T-helper 1 cell treated with Interleukin-12 subunit alpha and Interleukin-12 subunit beta and Interleukin-4 antibody, amounts not matched to agents 30 μg/mL and 1 μg/mL, for 36 hours (primary cell): ENCODE measurements around the gene MXD4.

Experiments used
- H3K27ac Mint-ChIP-seq: one replicate; pipeline ENCODE4 v1.8.0; 2021; ENCODE audit warnings: mild to moderate bottlenecking, mixed read lengths
- H3K27me3 Mint-ChIP-seq: one replicate; pipeline ENCODE4 v1.8.0; 2021; ENCODE audit warnings: low read depth, mixed read lengths
- H3K36me3 Mint-ChIP-seq: one replicate; pipeline ENCODE4 v1.8.0; 2021; ENCODE audit warnings: low read depth, mixed read lengths
- H3K4me1 Mint-ChIP-seq: one replicate; pipeline ENCODE4 v1.8.0; 2021; ENCODE audit warnings: low read depth, mixed read lengths
- H3K4me3 Mint-ChIP-seq: one replicate; pipeline ENCODE4 v1.8.0; 2021; ENCODE audit warnings: mild to moderate bottlenecking, moderate library complexity, mixed read lengths
- H3K9me3 Mint-ChIP-seq: one replicate; pipeline ENCODE4 v1.8.0; 2021; ENCODE audit warnings: mixed read lengths

MXD4 gene

DNA sequence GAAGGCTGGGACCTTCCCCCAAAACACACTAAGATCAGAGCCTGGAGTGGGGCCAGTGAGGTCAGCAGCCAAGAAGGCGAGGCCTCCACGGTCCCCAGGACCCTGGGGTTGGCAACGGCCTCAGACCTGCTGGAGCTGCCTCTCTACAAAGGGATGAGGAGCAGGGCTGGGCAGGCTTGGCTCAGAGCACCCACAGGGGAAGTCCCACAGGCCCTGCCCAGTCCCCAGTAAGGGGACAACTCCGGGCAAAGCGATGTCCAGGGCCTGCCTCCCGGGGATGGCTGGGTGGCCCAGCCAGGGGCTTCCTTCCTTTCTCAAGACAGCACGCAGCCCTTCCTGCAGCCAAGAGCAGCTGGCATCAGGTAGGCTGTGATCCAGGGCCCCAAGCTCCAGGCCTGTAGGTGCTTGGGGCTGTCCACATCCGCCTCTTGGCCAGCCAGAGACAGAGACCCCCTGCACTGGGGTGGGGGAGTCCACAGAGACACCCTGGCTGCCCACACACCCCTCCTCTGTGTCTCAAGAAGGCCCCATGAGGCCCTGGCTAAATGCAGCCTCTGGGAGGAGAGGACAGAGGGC is 5.7 kb downstream of the MXD4 start:
- Mint-ChIP-seq H3K4me3 (no peak overlapping the region), H3K27ac (no peak overlapping the region), H3K36me3 (peaks cover 2% of the 10 kb centered on the region), H3K4me1 (no peaks in the 10 kb centered on the region), H3K27me3 (no peaks in the 10 kb centered on the region), H3K9me3 (no peaks in the 10 kb centered on the region)

DNA sequence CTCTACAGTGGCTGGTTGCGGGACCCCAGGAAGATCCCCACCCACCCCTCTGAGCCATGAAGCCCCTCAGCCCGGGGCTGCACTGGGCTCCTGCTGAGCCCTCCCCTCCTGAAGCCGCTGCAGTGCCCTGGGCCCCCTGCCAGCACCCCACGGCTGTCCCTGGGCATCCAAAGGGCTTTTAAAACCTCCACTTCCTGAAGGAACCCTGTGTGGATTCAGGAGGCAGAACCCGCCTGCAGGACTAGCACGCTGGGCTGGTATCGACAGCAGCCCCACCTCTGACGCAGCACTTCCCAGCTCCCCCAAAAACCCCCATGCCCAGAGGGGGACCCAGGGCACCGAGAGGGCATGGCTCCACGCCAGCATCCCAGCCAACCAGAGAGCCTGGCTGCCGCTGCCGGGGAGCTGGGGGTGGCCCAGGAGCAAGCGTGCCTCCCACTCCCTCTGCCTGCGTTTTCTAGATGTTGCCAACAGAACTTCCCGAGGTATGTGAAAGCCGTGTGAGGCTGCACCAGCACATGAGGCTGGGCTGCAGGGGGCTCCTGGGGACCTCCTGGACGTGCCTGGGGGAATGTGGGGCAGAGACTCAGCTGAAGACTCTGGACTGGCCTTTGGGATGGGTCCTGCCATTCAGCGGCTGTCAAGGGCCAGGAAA is 6.3 kb downstream of the MXD4 start:
- H3K36me3 Mint-ChIP-seq, result peaks cover 2% of the 10 kb centered on the region
- no peak overlapping the region for H3K27ac Mint-ChIP-seq
- H3K4me3 Mint-ChIP-seq, result no peak overlapping the region
- no peaks in the 10 kb centered on the region for H3K27me3 Mint-ChIP-seq
- no peaks in the 10 kb centered on the region for H3K9me3 Mint-ChIP-seq
- H3K4me1 Mint-ChIP-seq, result no peaks in the 10 kb centered on the region

DNA sequence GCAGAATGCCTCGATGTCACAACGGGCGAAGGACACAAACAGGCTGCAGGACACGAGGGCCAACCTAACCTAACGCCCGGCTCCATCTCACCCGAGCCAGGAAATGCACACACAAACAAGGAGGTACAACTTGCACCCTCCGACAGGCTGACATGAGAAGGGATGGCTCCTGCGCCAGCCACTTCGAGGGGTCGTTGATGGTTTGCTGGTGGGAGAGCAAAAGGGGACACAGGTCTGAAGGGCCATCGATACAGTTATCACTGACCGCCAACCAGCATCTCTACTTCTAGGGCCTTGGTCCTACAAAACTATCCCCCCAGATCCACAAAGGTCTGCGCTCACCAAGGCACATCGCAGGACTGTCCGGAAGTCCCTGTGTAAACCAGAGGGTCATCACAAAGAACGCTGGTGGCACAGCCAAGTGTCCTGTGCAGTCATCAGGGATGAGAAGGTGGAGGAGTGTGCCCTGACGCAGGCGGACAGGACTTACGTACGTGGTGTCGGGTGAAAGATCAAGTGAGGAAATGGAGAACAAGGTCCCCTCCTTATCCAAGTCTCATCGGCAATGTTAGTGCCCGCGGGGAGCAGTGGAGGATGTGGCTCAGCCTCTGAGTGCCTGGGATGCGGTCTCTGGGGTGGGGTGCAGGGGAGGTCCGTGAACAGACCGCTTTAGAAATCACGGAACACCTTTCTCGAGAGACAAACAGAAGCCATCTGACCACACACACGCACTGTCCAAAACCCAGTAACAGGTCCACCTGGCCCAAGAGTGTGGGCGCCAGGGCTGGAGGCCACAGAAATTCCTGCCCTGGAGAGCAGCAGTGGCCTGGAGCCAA is 7.0 kb downstream of the MXD4 start:
- peaks cover 2% of the 10 kb centered on the region for H3K36me3 Mint-ChIP-seq
- H3K9me3 Mint-ChIP-seq, result no peaks in the 10 kb centered on the region
- H3K4me3 Mint-ChIP-seq, result no peak overlapping the region
- no peaks in the 10 kb centered on the region for H3K27me3 Mint-ChIP-seq
- H3K4me1 Mint-ChIP-seq, result no peaks in the 10 kb centered on the region
- H3K27ac Mint-ChIP-seq, result no peak overlapping the region

DNA sequence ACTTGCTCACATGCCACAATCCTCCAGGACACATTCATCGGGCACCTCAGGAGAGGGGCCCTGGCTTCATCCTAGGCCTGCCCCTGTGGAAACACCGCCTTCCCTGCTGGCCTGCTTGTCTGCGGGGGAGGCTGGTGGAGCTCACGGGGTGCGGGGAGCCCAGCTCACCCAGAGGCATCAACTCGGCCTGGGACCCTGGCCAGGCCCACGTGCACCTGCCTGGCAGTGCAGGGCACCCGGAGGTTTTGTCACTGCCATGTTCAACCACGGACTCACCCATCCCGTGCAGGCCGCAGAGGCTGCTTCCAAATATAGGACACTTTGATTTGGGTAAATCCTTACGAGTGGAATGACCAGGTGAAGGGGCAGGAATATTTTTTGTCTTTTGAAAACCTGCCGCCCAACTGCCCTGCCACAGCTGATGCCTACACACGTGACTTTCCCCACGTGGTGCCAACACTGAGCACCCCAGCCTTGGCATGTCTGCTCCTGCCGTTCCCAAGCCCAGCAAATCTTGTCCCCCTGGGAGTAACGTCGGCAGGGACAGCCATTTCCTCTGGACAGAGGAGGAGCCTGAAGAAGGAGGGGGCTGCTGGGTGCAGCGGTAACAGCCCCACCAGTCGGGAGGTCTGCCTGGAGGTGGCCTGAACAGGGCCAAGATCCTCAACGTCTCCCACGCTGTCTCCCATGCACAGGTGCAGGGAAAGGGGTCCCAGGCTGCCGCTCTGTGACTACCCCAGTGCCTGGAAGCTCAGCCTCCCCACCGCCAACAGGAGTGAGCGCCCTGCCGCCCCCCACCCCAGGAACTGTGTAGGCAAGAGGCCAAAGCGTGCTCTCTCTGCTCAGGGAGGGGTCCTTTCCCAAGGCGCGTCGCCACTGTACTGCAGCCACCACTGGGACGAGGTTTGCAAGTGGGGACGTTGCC is 8.5 kb downstream of the MXD4 start:
- Mint-ChIP-seq H3K27ac (no peak overlapping the region), H3K36me3 (peaks cover 2% of the 10 kb centered on the region), H3K4me1 (no peaks in the 10 kb centered on the region), H3K27me3 (no peaks in the 10 kb centered on the region), H3K9me3 (no peaks in the 10 kb centered on the region), H3K4me3 (no peak overlapping the region)

DNA sequence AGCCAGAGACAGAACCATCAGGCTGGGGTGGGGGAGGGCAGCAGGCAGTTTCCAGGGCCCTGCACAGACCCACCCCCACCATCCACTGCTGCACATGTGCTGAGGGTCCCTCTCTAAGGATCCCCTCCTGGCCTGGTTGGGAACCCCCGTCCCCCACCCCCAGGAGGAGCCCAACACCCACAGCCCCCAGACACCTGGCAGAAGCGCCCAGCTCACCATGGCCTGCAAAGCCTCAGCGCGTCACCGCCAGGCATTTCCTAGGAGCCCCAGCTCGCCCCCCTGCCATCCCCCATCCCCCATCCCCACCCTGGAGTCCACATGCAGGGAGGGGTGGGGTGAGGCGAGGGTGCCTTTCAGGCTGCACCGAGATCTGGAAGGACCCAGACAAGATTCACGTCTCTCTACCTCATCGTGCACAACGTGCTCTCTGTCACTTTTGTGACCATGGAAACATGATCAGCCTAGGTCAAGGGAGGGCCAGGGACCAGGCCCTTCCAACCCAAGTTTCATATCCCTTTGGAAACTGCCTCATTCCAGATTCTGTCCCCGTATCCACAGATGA is 9.3 kb downstream of the MXD4 start:
- no peaks in the 10 kb centered on the region for H3K27me3 Mint-ChIP-seq
- H3K4me3 Mint-ChIP-seq, result no peak overlapping the region
- H3K9me3 Mint-ChIP-seq, result no peaks in the 10 kb centered on the region
- peaks cover 2% of the 10 kb centered on the region for H3K36me3 Mint-ChIP-seq
- no peaks in the 10 kb centered on the region for H3K4me1 Mint-ChIP-seq
- H3K27ac Mint-ChIP-seq, result no peak overlapping the region

DNA sequence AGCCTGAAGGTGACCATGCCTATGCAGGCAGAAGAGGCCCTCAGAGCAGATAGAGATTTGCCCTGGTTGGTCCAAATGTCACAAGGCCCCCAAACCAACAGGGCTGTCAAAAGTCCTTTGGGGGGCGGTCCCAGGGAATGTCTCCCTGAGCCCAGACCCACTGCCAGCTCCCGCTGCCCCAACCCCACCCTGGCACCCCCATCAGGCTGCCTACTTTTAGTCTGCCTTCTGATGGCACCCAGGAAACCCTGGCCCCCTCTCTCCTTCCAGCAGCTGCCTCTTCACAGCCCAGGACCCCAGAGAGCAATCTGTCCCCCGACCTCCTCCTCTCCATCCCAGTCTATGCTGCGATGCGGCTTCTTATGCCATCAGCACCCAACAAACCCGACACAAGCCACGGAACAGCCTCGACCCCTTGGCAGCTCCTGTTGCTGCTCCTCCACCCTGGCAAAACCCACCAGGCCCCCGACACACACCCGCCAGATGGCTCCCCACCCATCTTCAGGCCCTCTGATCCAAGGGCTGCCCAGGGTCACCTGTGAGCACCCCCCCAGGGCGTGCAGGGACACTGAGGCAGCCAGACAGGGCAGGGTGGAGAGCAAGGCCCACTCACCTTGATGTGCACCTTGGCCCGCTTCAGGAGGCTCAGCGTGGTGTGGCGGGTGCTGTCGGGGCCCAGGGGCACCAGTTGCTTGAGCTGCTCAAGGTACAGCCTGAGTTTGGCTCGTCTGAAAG is 9.9 kb downstream of the MXD4 start:
- no peaks in the 10 kb centered on the region for H3K27me3 Mint-ChIP-seq
- no peak overlapping the region for H3K27ac Mint-ChIP-seq
- H3K4me1 Mint-ChIP-seq, result no peaks in the 10 kb centered on the region
- H3K9me3 Mint-ChIP-seq, result no peaks in the 10 kb centered on the region
- H3K36me3 Mint-ChIP-seq, result peaks cover 2% of the 10 kb centered on the region
- no peak overlapping the region for H3K4me3 Mint-ChIP-seq

DNA sequence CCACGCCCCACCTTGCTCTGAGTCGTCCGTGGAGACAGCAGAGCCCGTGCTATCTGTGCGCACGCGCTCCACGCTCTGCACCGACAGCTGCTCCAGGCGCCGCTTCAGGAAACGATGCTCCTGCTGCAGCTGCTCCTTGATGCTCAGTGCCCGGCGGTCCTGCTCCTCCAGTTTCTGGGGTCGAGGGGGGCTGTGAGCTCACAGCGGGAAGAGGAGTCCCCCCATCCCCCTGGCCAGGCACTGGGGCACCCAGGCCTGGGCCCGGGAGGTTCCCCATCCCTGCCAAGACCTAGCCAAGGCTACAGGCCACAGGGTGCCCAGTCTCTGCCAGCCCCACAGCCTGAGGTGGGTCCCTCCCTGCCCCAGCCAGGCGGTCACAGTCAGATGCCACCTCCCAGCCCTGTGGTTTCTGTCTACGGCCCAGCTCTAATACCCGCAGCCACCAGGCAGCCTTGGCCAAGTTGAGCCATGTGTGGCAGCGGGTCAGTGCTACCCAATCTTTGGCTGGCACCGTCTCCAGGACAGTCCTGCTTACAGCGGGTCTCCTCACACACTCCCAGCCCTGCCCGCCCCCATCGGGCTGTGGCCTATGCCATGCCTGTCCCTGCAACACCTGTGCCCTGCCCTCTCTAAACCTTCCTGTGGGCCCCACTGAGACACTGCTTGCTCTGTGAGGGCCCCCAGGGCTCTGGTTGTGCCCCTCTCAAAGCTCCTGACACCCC is 10.7 kb downstream of the MXD4 start:
- no peaks in the 10 kb centered on the region for H3K27me3 Mint-ChIP-seq
- H3K36me3 Mint-ChIP-seq, result peaks cover 2% of the 10 kb centered on the region
- no peak overlapping the region for H3K4me3 Mint-ChIP-seq
- no peaks in the 10 kb centered on the region for H3K9me3 Mint-ChIP-seq
- H3K4me1 Mint-ChIP-seq, result no peaks in the 10 kb centered on the region
- H3K27ac Mint-ChIP-seq, result no peak overlapping the region

DNA sequence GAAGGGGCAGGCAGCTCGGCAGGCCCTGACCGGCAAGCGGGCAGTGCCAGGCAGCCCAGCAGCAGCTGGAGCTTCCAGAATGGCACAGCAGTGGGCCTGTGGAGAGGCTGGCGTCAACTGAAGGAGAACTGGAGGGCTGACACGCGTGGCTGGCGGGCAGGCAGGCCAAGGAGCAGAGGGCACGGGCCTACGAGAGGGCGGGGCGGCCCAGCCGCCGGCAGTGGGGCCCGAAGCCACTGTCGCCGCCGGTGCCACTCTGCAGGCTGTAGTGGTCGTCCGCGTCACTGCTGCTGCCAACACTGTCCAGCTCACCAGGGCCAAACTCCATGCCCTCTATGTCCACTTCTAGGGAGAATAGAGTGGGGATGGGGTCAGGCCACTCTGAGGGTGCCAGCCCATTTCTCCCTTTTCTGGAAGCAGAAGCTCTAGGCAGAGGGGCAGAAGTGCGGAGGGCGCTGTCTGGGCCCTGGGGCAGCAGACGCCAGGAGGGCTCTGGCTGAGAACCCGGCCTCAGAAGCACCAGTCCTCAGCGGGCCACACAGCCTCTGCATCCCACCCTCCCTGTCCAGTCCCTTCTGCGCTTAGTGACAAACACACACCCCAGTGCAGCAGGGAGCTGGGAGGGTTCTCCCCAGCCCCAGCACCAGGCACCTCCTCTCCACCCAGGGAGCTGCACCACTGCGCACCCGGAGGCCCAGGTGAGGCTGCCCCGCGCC is 11.4 kb downstream of the MXD4 start:
- Mint-ChIP-seq H3K4me1 (no peaks in the 10 kb centered on the region), H3K9me3 (no peaks in the 10 kb centered on the region), H3K27me3 (no peaks in the 10 kb centered on the region), H3K27ac (no peak overlapping the region), H3K36me3 (peaks cover 2% of the 10 kb centered on the region), H3K4me3 (no peak overlapping the region)

DNA sequence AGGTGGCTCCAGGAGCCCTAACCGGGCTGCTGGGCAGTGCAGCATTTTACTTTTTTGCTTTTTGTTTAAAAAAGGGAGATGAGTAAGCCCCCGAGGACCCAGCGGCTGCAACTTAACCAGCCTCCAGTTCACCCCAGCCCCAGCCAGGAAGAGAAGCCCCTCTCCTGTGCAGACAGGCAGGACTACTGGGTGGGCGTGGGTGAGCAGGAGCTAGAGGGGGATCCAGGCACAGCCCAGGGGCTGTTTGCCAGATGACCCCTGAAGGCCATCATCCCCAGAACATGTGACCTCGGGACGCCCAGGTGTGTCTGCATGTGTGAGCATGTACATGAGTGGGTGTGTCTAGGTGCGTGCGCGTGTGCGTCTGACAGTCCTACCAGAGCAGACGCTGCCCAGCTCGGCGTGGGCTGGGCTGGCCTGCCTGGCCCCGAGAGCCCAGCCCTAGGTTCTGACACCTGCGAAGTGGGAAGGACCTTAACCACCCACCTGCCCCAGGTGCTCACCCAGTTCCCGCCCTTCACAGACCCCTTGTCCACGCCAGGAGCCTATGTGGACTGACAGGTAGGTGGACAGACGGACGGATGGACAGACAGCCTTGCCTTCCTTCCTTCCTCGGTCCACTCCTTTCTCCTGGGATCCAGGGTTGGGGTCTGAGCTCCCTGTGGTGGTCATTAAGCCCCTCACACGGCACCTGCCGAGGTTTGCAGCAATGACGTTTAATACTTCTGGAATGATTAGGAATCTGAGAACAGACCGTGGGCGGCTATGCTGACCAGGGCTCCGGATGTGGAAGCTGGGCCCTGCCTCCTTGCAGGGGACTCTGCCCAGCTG is 12.2 kb downstream of the MXD4 start:
- H3K36me3 Mint-ChIP-seq, result peaks cover 2% of the 10 kb centered on the region
- no peak overlapping the region for H3K27ac Mint-ChIP-seq
- peaks cover 1% of the 10 kb centered on the region for H3K4me1 Mint-ChIP-seq
- H3K27me3 Mint-ChIP-seq, result no peaks in the 10 kb centered on the region
- no peaks in the 10 kb centered on the region for H3K9me3 Mint-ChIP-seq
- H3K4me3 Mint-ChIP-seq, result no peak overlapping the region

DNA sequence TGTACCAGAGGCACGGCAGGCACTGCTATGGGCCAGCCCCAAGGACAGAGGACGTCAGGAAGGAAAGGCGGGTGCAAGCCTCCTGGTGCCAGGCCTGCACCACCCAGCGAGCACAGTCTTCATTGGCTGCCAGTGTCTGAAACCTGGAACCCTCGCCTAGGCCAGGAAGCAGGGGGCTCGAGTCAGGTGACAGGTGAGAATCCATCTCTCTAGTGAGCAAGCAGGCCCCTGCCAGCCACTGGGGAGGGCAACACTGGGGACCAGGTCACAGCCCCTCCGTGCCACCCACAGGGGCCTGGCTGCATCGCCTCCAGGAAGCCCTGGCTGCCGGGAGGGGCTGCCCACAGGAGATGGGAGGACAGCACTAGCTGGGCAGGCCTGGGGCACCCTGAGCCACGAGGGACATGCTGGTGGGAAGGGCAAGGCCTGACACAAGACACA is 13.1 kb downstream of the MXD4 start:
- H3K27me3 Mint-ChIP-seq, result no peaks in the 10 kb centered on the region
- peaks cover 3% of the 10 kb centered on the region for H3K4me1 Mint-ChIP-seq
- no peak overlapping the region for H3K27ac Mint-ChIP-seq
- H3K9me3 Mint-ChIP-seq, result no peaks in the 10 kb centered on the region
- H3K4me3 Mint-ChIP-seq, result no peak overlapping the region
- peaks cover 2% of the 10 kb centered on the region for H3K36me3 Mint-ChIP-seq

DNA sequence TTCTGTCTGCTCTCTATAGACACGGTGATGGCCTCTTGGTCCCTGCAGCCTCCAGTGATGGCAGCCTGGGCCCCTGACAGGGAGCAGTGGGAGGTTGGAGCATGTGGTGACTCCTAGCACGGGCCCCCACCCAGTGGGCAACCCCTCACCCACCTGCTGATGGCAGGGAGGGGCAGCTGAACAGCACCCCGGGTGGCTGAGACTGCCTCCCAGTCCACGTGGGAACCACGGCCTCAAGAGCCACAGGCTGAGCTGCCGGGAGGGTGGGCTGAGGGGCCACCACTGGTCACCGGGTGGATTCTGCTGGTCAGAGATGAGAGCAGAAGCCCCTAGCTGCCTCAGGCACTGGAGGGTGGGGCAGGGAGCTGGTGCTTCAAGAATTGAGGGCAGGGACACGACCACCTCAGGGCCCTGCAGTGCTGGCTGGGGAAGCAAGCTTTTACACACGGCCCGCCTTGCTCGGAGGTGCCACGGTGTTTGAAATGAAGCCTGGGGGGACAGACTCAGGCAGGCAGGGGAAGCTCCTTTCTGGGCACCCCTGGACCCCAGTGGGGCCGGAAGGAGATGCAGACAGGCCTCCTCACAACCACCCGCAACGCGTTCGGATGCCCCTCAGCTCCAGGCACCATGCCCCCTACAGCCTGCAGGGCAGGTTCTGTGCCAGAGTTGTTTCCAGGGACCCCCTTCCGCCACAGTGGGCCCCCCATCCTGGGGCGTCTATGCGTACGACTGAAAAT is 13.7 kb downstream of the MXD4 start:
- Mint-ChIP-seq H3K27ac (no peak overlapping the region), H3K4me3 (no peak overlapping the region)

More for the DNA sequence above, 13.7 kb downstream of the MXD4 start:
- no peaks in the 10 kb centered on the region for H3K9me3 Mint-ChIP-seq
- H3K27me3 Mint-ChIP-seq, result no peaks in the 10 kb centered on the region
- peaks cover 2% of the 10 kb centered on the region for H3K36me3 Mint-ChIP-seq
- peaks cover 9% of the 10 kb centered on the region for H3K4me1 Mint-ChIP-seq
